Umbilical cord (tissue), 2 donors: ENCODE measurements around the gene EEFSEC. TPM values are rescaled to one million over a fixed set of nuclear protein-coding genes. Genes with fewer than 3 reads are reported as not detected.

Experiments
- DNase-seq: peaks from one replicate; pipeline ENCODE4 v3.0.0-alpha.2; 2015; ENCODE audit warnings: low spot score
- total RNA-seq: library from RNA; depleted of rRNA; stranded (reverse); fragments of >200 nt; gene quantifications from one replicate; pipeline ENCODE4 v1.2.3, GENCODE V29; 2014; ENCODE audit warnings: low replicate concordance; ENCODE audit not compliant: insufficient read depth

EEFSEC gene
- total RNA-seq, 1 donor from 2014 or later: 9.6 TPM

DNA sequence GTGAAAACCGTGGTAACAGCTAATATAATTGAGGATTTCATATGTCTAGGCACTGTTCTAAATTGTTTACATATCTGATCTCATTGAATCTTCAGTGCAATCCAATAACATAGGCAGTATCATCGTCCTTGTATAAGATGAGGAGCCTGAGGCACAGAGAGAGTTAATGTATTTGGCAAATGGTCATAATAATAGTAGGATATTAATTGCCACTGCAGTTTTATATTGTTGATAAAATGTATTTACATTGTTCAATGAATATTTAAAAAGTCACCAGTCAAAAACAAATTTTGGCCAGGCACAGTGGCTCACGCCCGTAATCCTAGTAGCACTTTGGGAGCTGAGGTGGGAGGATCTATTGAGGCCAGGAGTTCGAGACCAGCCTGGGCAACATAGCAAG is 88.5 kb downstream of the EEFSEC start:
- no peak for DNase-seq

DNA sequence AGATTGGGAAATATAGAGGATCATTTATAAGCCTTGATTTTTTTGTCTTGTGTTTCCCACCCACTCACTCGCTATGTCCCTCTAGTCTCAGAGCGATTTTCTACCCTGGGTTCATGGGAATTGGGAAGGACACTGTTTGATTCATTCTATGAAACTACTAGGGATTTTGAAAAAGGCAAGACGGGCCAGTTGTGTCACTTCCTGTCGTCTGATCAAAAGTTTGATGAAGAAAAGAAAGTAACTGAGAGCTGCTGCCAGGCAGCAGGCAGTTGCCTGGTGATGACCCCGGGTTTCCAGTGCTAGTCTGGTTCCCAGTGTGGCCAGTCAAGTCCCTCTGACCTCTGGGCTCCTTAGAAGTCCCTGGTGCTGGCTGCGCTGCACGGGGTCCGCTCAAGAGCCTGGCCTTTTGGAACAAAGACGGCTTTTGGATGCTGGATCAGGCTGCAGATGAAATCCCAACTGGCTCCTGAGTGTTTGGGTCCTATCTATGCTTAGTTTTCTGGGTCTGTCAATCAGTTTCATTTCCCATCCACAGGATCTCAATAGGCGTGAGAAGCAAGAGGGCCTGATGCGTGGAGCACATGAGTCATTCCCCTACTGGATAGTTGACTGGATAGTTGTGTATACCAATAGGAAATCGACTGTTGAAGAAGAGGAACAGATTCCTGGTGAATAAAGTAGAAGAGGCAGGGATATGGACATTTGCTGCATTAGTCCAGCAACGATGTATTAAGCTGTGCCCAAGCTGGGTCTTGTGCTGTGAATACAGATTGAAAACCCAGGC is 89.7 kb downstream of the EEFSEC start:
- no peak for DNase-seq

DNA sequence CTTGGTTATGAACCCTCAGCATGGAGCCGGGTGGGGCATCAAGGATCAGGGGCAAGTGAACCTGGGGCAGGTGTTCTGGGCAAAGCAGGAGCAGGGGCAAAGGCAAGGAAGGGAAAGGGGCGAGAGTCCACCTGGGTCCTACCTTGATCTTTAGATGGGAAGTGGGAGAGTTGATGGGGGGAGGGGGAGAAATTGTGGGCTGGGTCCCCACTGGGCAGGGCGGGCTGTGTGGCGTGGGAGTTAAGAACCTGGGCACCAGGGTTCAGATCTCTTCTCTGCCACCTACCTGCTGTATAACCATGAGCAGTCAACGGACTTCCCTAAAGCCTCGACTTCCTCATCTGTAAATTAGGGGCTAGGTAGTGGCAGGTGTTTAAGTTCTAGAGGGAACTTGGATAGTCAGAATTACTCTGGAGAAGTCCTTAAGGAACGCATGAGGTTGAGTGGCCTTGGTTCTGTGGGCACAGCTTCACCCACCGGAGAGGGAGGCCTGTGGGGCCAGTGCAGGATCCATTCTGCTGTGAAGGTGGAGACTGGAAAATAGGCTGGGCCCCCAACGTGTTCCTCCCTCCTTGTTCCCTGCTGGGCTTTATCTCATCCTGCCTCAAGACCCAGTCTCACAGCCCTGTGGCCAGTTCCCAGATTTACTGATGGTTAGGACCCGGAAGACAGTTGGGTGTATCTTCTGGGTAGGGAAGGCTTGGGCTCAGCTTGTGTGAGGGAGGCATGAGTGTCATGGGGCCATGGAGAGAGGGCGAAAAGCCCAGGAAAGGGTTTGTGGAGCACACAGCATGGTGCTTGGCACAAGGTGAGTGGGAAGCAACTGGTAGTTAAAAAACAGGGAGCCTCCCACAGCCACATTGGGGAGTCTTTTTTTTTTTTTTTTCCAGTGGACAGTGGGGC is 90.6 kb downstream of the EEFSEC start:
- no peak for DNase-seq

DNA sequence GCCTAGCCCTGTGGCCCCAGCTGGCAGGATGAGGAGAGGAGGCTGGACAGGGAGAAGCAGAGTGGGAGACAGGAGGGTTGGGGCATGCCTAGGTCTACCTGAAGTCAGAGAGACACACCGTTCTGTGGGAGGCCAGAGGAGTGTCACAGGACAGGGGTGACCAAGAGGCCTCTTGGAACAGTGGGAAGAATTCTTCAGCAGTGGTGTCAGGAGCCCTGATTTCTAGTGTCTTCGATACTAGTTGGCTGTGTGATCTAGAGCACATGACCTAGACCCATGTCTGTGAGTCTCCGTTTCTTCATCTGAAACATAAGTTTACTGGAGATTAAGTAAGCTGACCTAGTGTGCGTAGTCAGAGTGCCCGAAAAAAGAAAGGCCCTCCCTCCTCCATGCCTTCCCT is 92.2 kb downstream of the EEFSEC start:
- DNase-seq: no peak

DNA sequence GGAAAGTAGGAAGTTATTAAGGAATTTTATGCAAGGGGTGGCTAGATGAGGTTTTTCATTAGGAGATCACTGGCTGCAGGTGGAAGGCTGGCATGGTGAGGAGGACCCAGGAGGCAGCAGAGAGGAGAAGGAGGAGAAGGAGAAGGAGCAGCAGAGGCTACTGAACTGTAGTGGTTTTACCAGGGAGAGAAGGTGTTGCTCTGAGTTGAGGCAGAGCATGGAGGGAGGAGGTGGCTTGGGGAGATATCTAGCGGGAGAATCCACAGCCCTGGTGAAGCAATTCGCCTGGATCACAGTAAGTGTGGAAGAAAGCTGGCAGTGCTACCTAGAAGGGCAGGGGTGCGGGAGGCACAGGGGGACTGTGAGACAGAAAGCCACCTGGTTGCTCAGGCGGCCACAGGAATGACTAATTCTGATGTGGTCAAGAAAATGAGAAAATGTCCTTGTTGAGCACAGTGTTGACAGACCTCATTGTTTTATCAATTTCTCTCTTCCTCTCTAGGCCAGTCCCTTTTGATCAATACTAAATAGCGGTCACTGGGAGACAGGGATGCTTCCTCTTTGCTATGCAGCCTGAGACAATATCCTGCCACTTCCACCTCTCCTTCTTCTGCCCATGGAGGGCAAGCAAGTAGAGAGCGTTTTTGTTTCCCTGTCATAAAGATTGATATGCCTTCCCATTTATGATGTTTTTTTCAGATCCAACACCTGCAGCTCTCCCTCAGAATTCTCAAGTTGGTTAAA is 94.6 kb downstream of the EEFSEC start:
- DNase-seq: no peak

DNA sequence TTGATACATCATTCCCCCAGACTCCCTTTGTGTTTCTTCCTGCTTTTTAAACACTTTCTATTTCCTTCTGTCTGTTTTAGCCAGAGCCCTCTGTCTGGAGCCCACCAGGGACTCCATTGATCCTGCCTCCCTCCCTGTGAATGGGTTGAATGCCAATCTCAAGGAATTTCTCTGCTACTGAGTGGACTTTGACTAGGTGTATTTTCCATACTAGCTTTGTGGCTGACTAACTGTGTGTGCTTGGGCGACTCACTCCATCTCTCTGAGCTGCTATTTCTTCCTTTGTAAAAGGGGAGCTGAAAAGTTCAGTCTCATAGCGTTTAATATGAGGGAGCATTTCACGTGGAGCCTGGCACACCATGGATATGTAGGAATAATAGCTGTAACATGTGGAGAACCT is 98.8 kb downstream of the EEFSEC start:
- DNase-seq: no peak

DNA sequence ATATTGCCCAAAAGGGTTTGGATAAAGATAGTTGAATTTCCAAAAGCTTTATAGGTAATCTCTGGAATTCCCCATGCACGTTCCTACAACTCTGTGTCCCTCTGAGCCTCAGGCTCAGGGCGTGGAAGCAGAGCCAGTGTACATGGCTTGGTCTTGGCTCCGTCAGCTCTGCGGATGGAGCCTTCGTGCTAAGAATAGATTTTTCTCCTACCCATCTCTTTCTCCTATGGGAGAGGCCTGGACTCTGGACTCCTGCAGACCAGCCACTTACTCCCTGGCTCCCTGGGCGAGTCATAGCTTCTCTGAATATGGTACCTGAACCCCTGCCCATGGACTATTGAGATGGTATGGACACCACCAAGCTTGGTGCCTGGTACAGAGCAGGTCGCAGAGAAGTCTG is 99.9 kb downstream of the EEFSEC start:
- DNase-seq: no peak

DNA sequence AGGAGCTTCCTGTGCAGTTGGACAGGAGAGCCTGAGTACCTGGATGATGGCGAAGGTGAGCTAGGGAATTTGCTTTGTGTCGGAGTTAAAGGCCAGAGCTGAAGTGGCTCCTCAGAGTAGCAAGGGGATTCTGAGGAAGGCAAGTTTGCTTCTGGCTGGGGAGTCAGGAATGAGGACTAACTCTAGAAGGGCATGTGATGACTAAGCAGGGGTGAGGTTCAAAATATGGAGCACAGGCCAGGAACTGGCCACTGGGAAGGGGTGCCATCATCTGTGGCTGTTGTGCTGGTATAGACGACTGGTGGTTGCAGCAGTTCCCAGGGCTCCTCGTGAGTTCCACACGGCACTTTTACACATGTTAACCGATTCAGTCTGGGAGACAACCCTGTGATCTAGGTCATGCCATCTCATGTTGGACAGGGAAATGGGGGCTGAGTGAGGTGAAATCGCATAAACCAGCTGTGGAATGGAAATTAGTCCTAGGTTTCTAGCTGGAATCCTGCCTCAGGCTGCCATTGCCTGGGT is 100.8 kb downstream of the EEFSEC start:
- DNase-seq: no peak

DNA sequence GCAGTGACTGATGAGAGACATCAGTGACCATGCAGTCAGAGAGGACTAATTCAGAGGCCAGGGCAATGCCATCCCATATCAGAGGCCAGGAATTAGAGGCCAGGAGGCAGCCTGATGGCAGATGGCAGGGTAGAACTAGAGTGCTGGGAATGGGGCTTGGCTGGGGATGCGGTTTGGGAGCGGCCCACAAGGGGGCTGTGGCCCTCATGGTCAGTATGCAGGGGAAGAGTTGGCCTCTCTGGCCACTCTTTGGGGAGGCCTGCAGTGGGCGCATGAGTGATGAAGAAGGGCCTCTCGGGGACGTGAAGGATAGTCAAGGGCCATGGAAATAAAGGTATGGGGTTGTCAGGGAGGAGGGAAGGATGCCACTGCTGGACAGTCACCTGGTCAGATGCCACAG is 101.7 kb downstream of the EEFSEC start:
- DNase-seq: no peak

DNA sequence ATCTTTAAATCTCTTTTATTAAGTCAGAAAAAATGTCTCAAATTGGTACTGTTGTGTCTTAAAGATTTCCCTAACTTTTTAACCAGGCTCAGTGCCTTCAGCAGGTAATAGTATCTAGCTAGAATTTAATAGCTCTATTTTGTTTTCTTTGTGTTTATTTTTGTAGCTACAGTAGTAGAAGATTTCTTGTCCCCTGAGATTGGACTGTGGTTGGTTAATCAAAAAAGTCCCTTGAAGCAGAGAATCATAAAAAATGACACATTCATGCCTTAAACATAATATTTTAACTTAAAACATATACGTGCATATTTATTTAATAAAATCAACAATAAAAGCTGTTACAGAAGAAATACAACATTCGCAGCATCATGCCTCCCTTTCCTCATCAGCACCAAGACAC is 102.8 kb downstream of the EEFSEC start:
- no peak for DNase-seq

DNA sequence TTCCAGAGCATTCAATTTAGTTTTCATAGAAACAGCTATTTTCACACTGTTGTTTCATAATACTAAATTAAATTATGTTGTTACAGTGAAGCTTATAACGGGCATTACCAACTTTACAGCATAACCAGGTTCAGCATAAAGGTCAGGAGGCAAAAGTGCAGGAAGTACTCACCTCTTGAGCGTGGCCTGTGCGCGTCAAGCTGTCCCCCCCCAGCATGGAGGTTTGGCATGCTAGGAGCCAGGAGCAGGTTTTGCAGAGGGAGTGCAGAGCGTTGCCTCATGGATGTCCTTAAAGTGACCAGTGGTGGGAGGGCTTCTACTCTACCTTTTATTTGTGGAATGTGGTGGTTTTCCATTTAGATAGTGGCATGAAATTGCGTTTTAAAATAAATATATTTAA is 104.4 kb downstream of the EEFSEC start:
- no peak for DNase-seq

DNA sequence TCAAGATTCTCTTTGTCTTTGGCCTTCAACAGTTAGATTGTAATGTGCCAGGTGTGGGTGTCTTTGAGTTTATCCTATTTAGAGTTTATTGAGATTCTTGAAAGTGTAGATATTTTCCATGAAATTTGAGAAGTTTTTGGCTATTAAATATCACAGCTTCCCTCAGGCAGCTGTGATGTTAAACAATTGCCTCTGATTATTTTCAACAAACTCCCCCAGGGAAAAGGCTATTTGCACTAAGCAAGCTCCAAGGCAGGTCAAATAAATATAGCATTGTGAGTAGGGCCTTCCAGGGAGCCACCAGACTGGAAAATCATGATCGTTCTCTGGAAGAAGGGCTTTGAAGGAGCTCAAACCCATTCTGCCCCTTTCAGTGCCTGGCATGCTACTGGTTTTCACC is 107.0 kb downstream of the EEFSEC start:
- no peak for DNase-seq

DNA sequence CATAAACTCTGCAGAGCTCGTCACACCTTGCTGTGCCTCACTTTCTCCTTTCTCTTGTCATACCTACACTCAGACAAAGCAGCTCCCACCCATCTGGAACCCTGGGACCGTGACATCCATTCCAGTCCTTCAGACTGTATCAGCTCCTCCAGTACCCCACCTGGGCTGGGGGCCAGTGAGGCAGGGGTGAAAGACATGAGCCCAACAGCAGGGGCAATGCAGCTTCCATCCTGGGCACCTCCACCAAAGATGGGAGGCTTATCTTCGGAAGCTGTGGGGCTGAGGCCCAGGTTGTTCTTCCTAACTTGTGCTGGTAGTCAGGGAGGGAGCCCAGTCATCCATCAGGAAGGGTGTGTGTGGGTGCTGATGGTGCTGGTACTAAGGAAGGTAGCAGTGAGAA is 109.2 kb downstream of the EEFSEC start:
- no peak for DNase-seq

DNA sequence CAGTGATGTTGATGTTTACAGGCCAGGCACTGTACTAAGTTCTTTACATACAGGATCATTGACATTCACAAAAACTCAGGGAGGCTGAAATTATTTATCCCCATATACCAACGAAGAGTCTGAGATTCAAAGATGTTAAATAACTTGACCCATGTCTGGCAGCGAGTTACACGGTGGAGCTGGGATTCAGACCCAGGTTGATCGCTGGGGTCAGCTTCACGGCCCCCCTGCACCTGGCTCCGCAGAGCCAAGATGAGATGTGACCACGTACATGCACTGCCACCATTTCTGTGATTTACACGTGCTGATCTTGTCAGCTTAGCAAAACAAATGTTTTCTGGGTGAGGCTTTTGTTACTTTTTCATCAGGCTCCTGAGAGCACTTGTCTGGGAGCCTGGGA is 109.8 kb downstream of the EEFSEC start:
- no peak for DNase-seq

DNA sequence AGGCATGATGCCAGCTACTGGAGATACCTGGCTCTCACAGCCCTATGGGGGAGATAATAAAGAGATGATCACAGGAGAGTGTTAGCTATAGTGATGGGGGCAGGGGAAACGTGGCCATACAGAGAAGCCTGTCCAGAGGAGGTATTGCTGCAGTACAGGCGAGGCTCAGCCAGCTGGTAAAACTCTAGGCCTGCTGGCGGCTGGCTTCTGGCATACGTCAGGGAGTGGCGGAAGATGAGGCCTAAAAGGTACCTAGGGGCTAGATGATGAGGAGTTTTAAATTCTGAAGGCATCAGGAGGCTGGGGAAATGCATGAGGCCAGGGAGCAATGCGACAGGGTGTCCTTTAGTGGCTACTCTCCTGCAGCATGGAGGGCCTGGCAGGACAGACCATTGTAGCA is 110.7 kb downstream of the EEFSEC start:
- peak; percentile 32 for DNase-seq

DNA sequence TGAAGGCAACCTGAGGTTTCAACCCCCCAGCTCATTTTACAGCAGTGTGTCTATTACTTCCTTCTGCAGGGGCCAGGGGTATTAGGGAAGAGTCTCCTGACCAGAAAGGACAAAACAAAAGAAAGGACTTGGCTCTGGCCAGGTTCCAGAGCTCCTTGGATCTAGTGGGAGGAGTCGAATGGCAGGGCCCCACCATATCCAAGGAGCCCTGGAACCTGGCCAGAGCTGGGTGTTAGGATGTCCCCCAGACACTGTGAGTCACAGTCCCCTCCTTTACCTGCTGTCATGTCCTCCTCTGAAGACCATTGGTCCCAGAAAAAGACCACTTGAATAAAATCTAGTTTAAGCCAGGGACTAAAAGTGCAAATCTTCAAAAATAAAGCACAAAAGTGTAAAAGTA is 113.2 kb downstream of the EEFSEC start:
- no peak for DNase-seq

DNA sequence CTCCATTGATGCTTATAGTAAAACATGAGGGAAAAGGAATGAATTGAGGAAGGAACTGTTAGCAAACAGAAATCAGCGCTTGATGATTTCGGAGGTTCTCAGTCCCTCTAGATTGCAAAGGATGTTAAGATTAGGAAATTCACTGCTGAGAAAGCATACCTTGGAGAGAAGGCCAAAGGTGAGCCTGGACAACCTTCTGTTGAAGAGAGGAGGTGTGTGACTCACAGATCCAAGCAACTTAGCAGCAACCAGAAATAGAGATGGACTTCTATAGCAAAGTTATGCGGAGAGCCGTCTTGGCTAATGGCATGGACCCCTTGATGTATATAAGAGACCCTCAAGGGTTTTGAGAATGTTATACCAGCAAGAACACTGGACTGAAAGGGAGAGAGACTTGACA is 114.3 kb downstream of the EEFSEC start:
- no peak for DNase-seq

DNA sequence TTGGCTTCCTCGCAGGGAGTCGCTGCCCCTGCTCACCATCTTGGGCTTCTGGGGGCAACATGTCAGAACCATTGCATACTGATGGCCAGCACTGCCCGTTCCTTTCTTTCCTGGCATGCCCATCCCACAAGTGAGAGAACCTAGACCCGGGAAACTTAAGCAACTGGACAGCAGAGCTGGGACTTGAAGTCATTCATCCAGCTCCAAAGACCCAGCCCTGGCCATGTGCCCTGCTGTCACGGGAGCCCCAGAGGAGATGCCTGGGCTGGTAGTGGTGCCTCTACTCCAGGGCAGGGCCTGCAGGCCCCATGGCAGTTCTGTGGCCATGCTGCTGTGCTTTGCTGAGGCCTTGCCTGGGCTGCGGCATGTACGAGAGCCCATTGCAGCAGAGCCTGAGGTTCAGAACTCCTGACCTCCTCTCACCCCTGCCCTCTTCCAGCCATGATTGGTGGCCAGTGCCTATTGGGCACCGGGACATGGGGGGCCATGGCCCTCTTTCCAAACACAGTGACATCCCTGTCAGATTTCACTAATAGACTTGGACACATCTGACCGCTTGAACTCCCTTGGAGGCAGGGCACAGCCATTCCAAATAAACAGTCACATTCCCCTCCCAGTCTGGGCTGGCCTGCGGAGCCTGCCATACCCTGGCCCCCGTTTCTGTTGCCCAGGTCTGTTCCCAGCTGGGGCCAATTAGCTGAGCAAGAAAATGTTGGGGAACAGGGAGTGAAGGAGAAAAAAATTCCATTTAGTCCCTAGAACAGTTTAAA is 115.9 kb downstream of the EEFSEC start:
- no peak for DNase-seq

DNA sequence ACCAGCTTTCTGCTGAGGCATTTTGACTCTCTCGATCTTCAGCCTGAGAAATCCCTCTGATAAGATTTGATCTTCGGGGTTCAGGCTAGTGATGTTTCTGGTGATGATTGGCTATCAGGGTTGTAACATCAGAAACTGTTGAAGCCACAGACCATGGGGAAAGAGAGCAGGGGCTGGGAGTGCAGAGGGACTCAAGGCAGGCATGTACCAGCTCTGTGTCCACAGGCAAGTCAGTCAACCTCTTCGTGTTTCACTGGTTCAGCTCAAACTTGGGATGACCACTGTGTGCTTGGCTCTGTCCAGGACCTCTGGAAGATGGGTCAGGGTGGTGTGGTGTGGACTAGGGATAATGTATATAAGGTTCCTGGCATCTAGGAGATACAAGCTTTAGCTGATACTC is 116.5 kb downstream of the EEFSEC start:
- DNase-seq: no peak

DNA sequence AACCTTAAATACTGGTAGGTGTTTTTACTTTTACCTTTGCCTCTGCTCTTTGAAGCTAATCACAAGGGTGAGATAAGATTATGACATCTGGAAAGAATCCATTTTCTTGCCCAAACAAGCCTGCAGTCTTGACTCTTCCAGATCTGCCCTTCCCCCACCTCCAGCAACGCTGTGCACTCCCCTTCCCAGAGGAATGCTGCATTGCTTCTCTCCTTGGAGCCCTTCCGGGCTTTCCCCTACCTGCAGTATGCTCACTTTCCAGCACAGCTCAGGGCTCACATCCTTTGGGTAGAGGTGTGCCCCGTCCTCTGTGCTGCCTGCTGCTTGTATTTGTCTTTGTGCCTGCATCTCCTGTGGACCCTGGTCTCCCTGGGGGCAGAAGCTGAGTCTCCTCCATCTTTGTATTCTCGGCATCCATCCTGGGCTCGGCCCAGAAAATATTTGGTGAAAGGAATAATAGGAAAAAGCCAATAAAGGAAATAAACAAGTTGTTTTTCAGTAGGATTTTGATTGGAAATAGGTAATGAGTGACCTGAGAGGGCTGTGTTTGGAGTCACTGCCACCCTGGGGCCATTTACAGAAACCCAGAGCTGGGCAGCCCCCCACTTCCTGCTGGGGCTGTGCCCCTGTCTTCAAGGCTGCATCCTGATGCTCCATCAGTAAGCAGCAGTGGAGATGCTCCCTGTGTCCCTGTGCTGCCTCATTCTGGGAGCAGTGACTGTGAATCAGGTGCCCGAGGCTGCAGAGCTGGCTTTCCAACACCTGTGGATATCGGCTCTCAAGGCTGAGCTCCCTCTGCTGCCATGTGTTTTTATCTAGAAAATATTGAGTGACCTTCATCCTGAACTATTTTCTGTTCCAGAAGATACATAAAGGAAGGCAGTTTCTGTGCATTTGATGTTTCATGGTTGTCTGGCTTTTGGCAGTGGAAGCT is 117.5 kb downstream of the EEFSEC start:
- DNase-seq: peak; percentile 42
